GM12878 (cell line): ENCODE data around the gene MN1. TPM values are rescaled to one million over a fixed set of nuclear protein-coding genes. Genes with fewer than 3 reads are reported as not detected.

ENCODE experiments used
- ATAC-seq: fragments of 200-7000 bp; cut with Tn5 transposase; 3 replicates; pipeline ENCODE4 v1.9.1; 2020; ENCODE audit warnings: mild to moderate bottlenecking, moderate library complexity
- BruUV-seq: library from RNA; stranded (reverse); fragments of 400-500 nt; replicated peaks from 2 replicates; lab custom pipeline; 2021; lab: Mats Ljungman, UMichigan
- CTCF ChIA-PET: fragments of 300-600 bp; sonication (Branson Sonifier 250); formaldehyde crosslinking; extraction: SDS; loops from one replicate; lab custom pipeline; 2021; ENCODE audit warnings: inconsistent platforms; lab: Yijun Ruan, JAX
- POLR2A ChIA-PET: fragments of 350-600 bp; formaldehyde crosslinking; extraction: SDS; loops from one replicate; lab custom pipeline; 2021; ENCODE audit warnings: inconsistent platforms; lab: Charles Lee
- RAD21 ChIA-PET: fragments of 300-600 bp; sonication (Branson Sonifier 250); formaldehyde crosslinking; loops from one replicate; lab custom pipeline; 2023; ENCODE audit warnings: antibody characterized with exemption; ENCODE audit not compliant: unreplicated experiment; lab: Charles Lee
- SMC1A ChIA-PET: fragments of 300-600 bp; sonication (Branson Sonifier 250); formaldehyde crosslinking; loops from one replicate; lab custom pipeline; 2023; ENCODE audit not compliant: unreplicated experiment, uncharacterized antibody; lab: Charles Lee
- DNase-seq: peaks from one replicate; pipeline ENCODE4 v3.0.0-alpha.2; 2011; ENCODE audit warnings: low read depth, low spot score
- FAIRE-seq: peaks from 3 replicates; lab custom pipeline; 2011; peaks lifted over from hg19 to GRCh38; lab: Jason Lieb, UNC
- H2AFZ ChIP-seq: 2 replicates; pipeline ENCODE4 v1.6.0; 2011; ENCODE audit warnings: low read depth, low read length, control low read depth; ENCODE audit not compliant: control insufficient read depth
- H3K27ac ChIP-seq: 2 replicates; pipeline ENCODE4 v1.5.1; 2011; ENCODE audit warnings: control low read depth; ENCODE audit not compliant: control insufficient read depth, insufficient read depth
- H3K27me3 ChIP-seq, 2 experiments: replicated peaks in 1 of 2; 2 replicates each; pipeline versions ENCODE4 v1.6.0 to v1.6.1; 2011; ENCODE audit warnings: low read length in 1 of 2; ENCODE audit not compliant: control insufficient read depth in 2 of 2, insufficient read depth in 2 of 2
- H3K36me3 ChIP-seq, 2 experiments: 2 replicates each; pipeline ENCODE4 v1.5.1; 2011; ENCODE audit warnings: low read length in 1 of 2; ENCODE audit not compliant: control insufficient read depth in 2 of 2, insufficient read depth in 2 of 2
- H3K4me1 ChIP-seq: 2 replicates; pipeline ENCODE4 v1.6.1; 2011; ENCODE audit warnings: mild to moderate bottlenecking, low read length, moderate library complexity, mixed read lengths; ENCODE audit not compliant: control insufficient read depth, insufficient read depth
- H3K4me2 ChIP-seq: 2 replicates; pipeline ENCODE4 v1.6.0; 2011; ENCODE audit warnings: control low read depth; ENCODE audit not compliant: control insufficient read depth, insufficient read depth
- H3K4me3 ChIP-seq: fragments of 200-600 bp; sonication (generic); 2 replicates; pipeline ENCODE4 v1.5.1; 2016
- H3K79me2 ChIP-seq: 2 replicates; pipeline ENCODE4 v1.6.0; 2011; ENCODE audit warnings: low read length; ENCODE audit not compliant: control insufficient read depth, insufficient read depth
- H3K9ac ChIP-seq: 2 replicates; pipeline ENCODE4 v1.8.0; 2011; ENCODE audit warnings: low read length, control low read depth, mixed read lengths; ENCODE audit not compliant: control insufficient read depth, insufficient read depth
- H3K9me3 ChIP-seq: replicated peaks from 3 replicates; pipeline ENCODE4 v1.5.1; 2011; ENCODE audit warnings: mild to moderate bottlenecking, low read length; ENCODE audit not compliant: control insufficient read depth, insufficient read depth
- H4K20me1 ChIP-seq: 2 replicates; pipeline ENCODE4 v1.6.0; 2011; ENCODE audit not compliant: control insufficient read depth, insufficient read depth
- CTCF ChIP-seq, 3 experiments: IDR thresholded peaks in 2 of 3; conservative IDR thresholded peaks in 1 of 3; 2 replicates each; pipeline ENCODE4 v1.5.1; 2011; ENCODE audit warnings: low read depth in 3 of 3, low read length in 3 of 3, mild to moderate bottlenecking in 3 of 3, control low read depth in 2 of 3, moderate library complexity in 2 of 3, inconsistent platforms in 1 of 3, mixed read lengths in 1 of 3; ENCODE audit not compliant: control insufficient read depth in 2 of 3, insufficient read depth in 1 of 3; ENCODE audit errors: extremely low read depth in 1 of 3
- ELK1 ChIP-seq: IDR thresholded peaks from 2 replicates; pipeline ENCODE4 v1.6.1; 2012; ENCODE audit warnings: low read depth, low read length, improper control_type of control experiment
- FOXK2 ChIP-seq: fragments of 450-650 bp; IDR thresholded peaks from 2 replicates; pipeline ENCODE4 v1.6.1; 2017; ENCODE audit warnings: mild to moderate bottlenecking, moderate library complexity
- HDGF ChIP-seq: fragments of 450-650 bp; IDR thresholded peaks from 2 replicates; pipeline ENCODE4 v1.6.1; 2016; ENCODE audit warnings: antibody characterized with exemption
- MYB ChIP-seq: fragments of 150-350 bp; IDR thresholded peaks from 2 replicates; pipeline ENCODE4 v1.6.1; 2014; ENCODE audit warnings: mild to moderate bottlenecking, low read depth, low read length, borderline replicate concordance
- PBX3 ChIP-seq: IDR thresholded peaks from 2 replicates; pipeline ENCODE4 v1.6.1; 2011; ENCODE audit warnings: mild to moderate bottlenecking, low read depth, low read length, moderate library complexity; ENCODE audit not compliant: insufficient replicate concordance
- SKIL ChIP-seq: fragments of 450-650 bp; IDR thresholded peaks from 2 replicates; pipeline ENCODE4 v1.6.1; 2017; ENCODE audit warnings: mild to moderate bottlenecking, low read depth, inconsistent platforms; ENCODE audit not compliant: poor library complexity, severe bottlenecking
- SMARCA5 ChIP-seq: fragments of 450-650 bp; IDR thresholded peaks from 2 replicates; pipeline ENCODE4 v1.6.1; 2017; ENCODE audit warnings: mild to moderate bottlenecking
- SREBF1 ChIP-seq: IDR thresholded peaks from 2 replicates; pipeline ENCODE4 v1.6.1; 2012; ENCODE audit warnings: mild to moderate bottlenecking, low read length
- ZBTB11 ChIP-seq: fragments of 450-650 bp; formaldehyde crosslinking; IDR thresholded peaks from 2 replicates; pipeline ENCODE4 v1.5.0; 2022; ENCODE audit warnings: mild to moderate bottlenecking, missing genetic modification characterization
- ZBTB33 ChIP-seq: fragments of 450-650 bp; IDR thresholded peaks from 2 replicates; pipeline ENCODE4 v1.6.1; 2017; ENCODE audit warnings: mild to moderate bottlenecking
- ZZZ3 ChIP-seq: IDR thresholded peaks from 2 replicates; pipeline ENCODE4 v1.6.1; 2011; ENCODE audit warnings: low read depth; ENCODE audit not compliant: control insufficient read depth, insufficient read length
- WGBS: methylation state at CpG from one replicate; pipeline ENCODE4 v1.1.6; 2016; ENCODE audit warnings: low lambda C conversion rate; ENCODE audit not compliant: insufficient replicate concordance, insufficient coverage; ENCODE audit errors: missing lambda C conversion rate; 5-methylcytosine and 5-hydroxymethylcytosine counted together
- in situ Hi-C: fragments of 300-500 bp; cut with MboI; formaldehyde crosslinking; loops from 9 replicates; pipeline ENCODE4 v1.14.3; 2018; ENCODE audit warnings: mixed read lengths
- intact Hi-C: fragments of 100-400 bp; cut with micrococcal nuclease; formaldehyde crosslinking; loops from one replicate; pipeline ENCODE4 v1.14.2; 2022; ENCODE audit not compliant: unreplicated experiment
- polyA plus RNA-seq, 11 experiments: library from polyadenylated mRNA; depleted of rRNA in 4 of 11; unstranded in 6 of 11; stranded (reverse) in 5 of 11; fragments of >200 nt; fragmentation: Nextera tagmentation in 4 of 11; fragmentation: Illumina TruSeq in 1 of 11; extraction: Ambion mirVana in 4 of 11; extraction: Trizol in 1 of 11; gene quantifications; 1 replicate in 1 of 11; 2 replicates in 10 of 11; pipeline versions ENCODE4 v1.2.1 to v1.2.3, GENCODE V29; 2011 to 2016; ENCODE audit warnings: inconsistent platforms in 2 of 11, missing spikeins in 2 of 11, low read depth in 1 of 11
- total RNA-seq, 4 experiments: library from RNA; depleted of rRNA in 3 of 4; stranded (reverse); fragments of >200 nt in 3 of 4; fragmentation: Illumina TruSeq in 1 of 4; extraction: Trizol in 1 of 4; gene quantifications; 2 replicates each; pipeline versions ENCODE4 v1.2.1 to v1.2.3, GENCODE V29; 2013 to 2021

MN1 gene
- total and polyA plus RNA-seq, 10 of the 15 experiments (the other 5 are each of a cell fraction or from before 2014, with no cell fraction given) = under 0.01 to 0.24 (median 0.03) TPM; not detected in 3

- in situ Hi-C loops = no loop called here
- FAIRE-seq (no peak), ATAC-seq (no peak), DNase-seq (no peak)
- intact Hi-C loops = loop anchor here (5.0 kb wide), 2 partner anchors 393 to 1043 kb away; no protein-coding TSS in a partner anchor
- Histone ChIP-seq H3K4me1 (no peaks in the 10 kb centered on the region), H2AFZ (no peak overlapping the region), H3K79me2 (no peaks in the 10 kb centered on the region), H3K27ac (no peak overlapping the region), H3K36me3 (no peaks in the 10 kb centered on the region), H3K27me3 (peaks cover 0 to 6% of the 10 kb centered on the region in 2 experiments; a peak in 3 of 4 replicates), H3K9me3 (no peaks in the 10 kb centered on the region), H3K9ac (no peak overlapping the region), H3K4me2 (no peak overlapping the region), H4K20me1 (no peaks in the 10 kb centered on the region), H3K4me3 (no peak overlapping the region)
- SMC1A ChIA-PET = no interaction called here
- CTCF ChIA-PET = no interaction called here
- RAD21 ChIA-PET = no interaction called here
- 70% methylated on average over 34 of the region's 40 CpGs for WGBS
- no TSS peak for BruUV-seq
- POLR2A ChIA-PET = no interaction called here
- no peak for TF ChIP-seq SMARCA5
- no peak for TF ChIP-seq FOXK2
- TF ChIP-seq SREBF1 = no peak
- no peak for TF ChIP-seq SKIL
- TF ChIP-seq ZBTB11 (CRISPR knock-in tag) = no peak
- no peak for TF ChIP-seq ZBTB33
- no peak for TF ChIP-seq HDGF
- TF ChIP-seq CTCF (IDR thresholded peaks at IDR 0.05 in 2 of 3, conservative IDR thresholded peaks at IDR 0.05 in 1 of 3; ENCODE audit: control insufficient read depth in 2 of 3, extremely low read depth in 1 of 3, insufficient read depth in 1 of 3, low read depth in 3 of 3, low read length in 3 of 3) = no peak
- TF ChIP-seq PBX3 = no peak
- TF ChIP-seq MYB = no peak
- TF ChIP-seq ZZZ3 = no peak
- TF ChIP-seq ELK1 = no peak
These were observed 1.7 kb downstream of the MN1 start for GRCh38 chr22:27799827-27800249.
